ENCODE results near the gene LIN52. TPM values are rescaled to one million over a fixed set of nuclear protein-coding genes. Genes with fewer than 3 reads are reported as not detected.
"Not testable (repeated sequence)": the region's sequence is repeated elsewhere in the genome, so short reads cannot be mapped to it uniquely, and the experiment has no call there.

The LIN52 gene
- total RNA-seq, 2 experiments from 2014 or later = 10.3 to 13.2 TPM

GRCh38 chr14:74109369-74109768, 24.6 kb downstream of the LIN52 start:
- Mint-ChIP-seq H3K27me3 (no peaks in the 10 kb centered on the region), H3K9me3 (ENCODE audit: low read depth) (no peaks in the 10 kb centered on the region), H3K4me3 (no peak overlapping the region), H3K27ac (no peak overlapping the region), H3K36me3 (ENCODE audit: low read depth) (peaks cover 7% of the 10 kb centered on the region), H3K4me1 (no peaks in the 10 kb centered on the region)
- no peak for ATAC-seq
- intact Hi-C loops (cut with DNase I, micrococcal nuclease) = no loop called here
- no peak for DNase-seq
- CTCF ChIA-PET = interaction anchor here (1.5 to 1.9 kb wide), 2 partner anchors 9 to 142 kb away, joined by 4 to 7 read pairs; no protein-coding TSS in a partner anchor
- POLR2A ChIA-PET = no interaction called here

GRCh38 chr14:74111395-74112216, 26.9 kb downstream of the LIN52 start:
- H3K36me3 Mint-ChIP-seq (ENCODE audit: low read depth); H3K27ac Mint-ChIP-seq; H3K4me1 Mint-ChIP-seq; H3K9me3 Mint-ChIP-seq (ENCODE audit: low read depth); H3K4me3 Mint-ChIP-seq; DNase-seq; H3K27me3 Mint-ChIP-seq: not testable (repeated sequence)
- ChIA-PET CTCF (interaction anchor here (0.6 to 1.9 kb wide), 16 partner anchors 10 to 415 kb away, joined by 3 to 12 read pairs (median 3); no protein-coding TSS in a partner anchor), POLR2A (interaction anchor here (0.6 kb wide), 1 partner anchor 447 kb away, joined by 3 read pairs; no protein-coding TSS in a partner anchor)
- ATAC-seq = peak; percentile 61
- intact Hi-C loops (cut with DNase I, micrococcal nuclease) = loop anchor here (1.0 to 2.0 kb wide), 3 partner anchors 105 to 146 kb away; no protein-coding TSS in a partner anchor

GRCh38 chr14:74125487-74125886, 40.7 kb downstream of the LIN52 start:
- H3K4me1 Mint-ChIP-seq; intact Hi-C loops (cut with DNase I, micrococcal nuclease); DNase-seq; H3K4me3 Mint-ChIP-seq; H3K27me3 Mint-ChIP-seq; H3K27ac Mint-ChIP-seq; CTCF ChIA-PET; POLR2A ChIA-PET; ATAC-seq; H3K9me3 Mint-ChIP-seq (ENCODE audit: low read depth): not testable (repeated sequence)
- H3K36me3 Mint-ChIP-seq (ENCODE audit: low read depth) = peaks cover 12% of the 10 kb centered on the region

GRCh38 chr14:74126315-74127013, 41.7 kb downstream of the LIN52 start:
- ChIA-PET POLR2A (no interaction called here), CTCF (interaction anchor here (1.0 to 1.5 kb wide), 2 partner anchors 14 to 125 kb away, joined by 3 read pairs; no protein-coding TSS in a partner anchor)
- no peak overlapping the region for H3K27ac Mint-ChIP-seq
- no peak for DNase-seq
- peaks cover 5% of the 10 kb centered on the region for H3K36me3 Mint-ChIP-seq (ENCODE audit: low read depth)
- no peaks in the 10 kb centered on the region for H3K4me1 Mint-ChIP-seq
- no peaks in the 10 kb centered on the region for H3K9me3 Mint-ChIP-seq (ENCODE audit: low read depth)
- intact Hi-C loops (cut with DNase I, micrococcal nuclease) = no loop called here
- H3K27me3 Mint-ChIP-seq = no peaks in the 10 kb centered on the region
- ATAC-seq = no peak
- H3K4me3 Mint-ChIP-seq = no peak overlapping the region

GRCh38 chr14:74127634-74128033, 42.9 kb downstream of the LIN52 start:
- H3K27ac Mint-ChIP-seq = no peak overlapping the region
- DNase-seq = no peak
- ChIA-PET CTCF (interaction anchor here (1.0 to 1.5 kb wide), 3 partner anchors 13 to 124 kb away, joined by 3 read pairs; no protein-coding TSS in a partner anchor), POLR2A (no interaction called here)
- no peaks in the 10 kb centered on the region for H3K27me3 Mint-ChIP-seq
- no peaks in the 10 kb centered on the region for H3K4me1 Mint-ChIP-seq
- intact Hi-C loops (cut with DNase I, micrococcal nuclease) = no loop called here
- no peak overlapping the region for H3K4me3 Mint-ChIP-seq
- H3K36me3 Mint-ChIP-seq (ENCODE audit: low read depth) = peaks cover 5% of the 10 kb centered on the region
- H3K9me3 Mint-ChIP-seq (ENCODE audit: low read depth) = no peaks in the 10 kb centered on the region
- ATAC-seq = no peak

GRCh38 chr14:74133833-74134481, 49.2 kb downstream of the LIN52 start:
- intact Hi-C loops (cut with DNase I, micrococcal nuclease) = no loop called here
- peaks cover 25% of the 10 kb centered on the region for H3K4me1 Mint-ChIP-seq
- peak overlapping the region; percentile 5 for H3K27ac Mint-ChIP-seq
- ChIA-PET CTCF (interaction anchor here (0.7 to 1.4 kb wide), 2 partner anchors 10 to 14 kb away, joined by 3 read pairs; no protein-coding TSS in a partner anchor), POLR2A (no interaction called here)
- H3K9me3 Mint-ChIP-seq (ENCODE audit: low read depth) = no peaks in the 10 kb centered on the region
- H3K36me3 Mint-ChIP-seq (ENCODE audit: low read depth) = no peaks in the 10 kb centered on the region
- DNase-seq (no peak), ATAC-seq (no peak)
- no peaks in the 10 kb centered on the region for H3K27me3 Mint-ChIP-seq
- H3K4me3 Mint-ChIP-seq = no peak overlapping the region

- intact Hi-C loops (cut with DNase I, micrococcal nuclease) = no loop called here
- ATAC-seq = peak; percentile 75
- no peaks in the 10 kb centered on the region for H3K36me3 Mint-ChIP-seq (ENCODE audit: low read depth)
These were observed 49.7 kb downstream of the LIN52 start for GRCh38 chr14:74134484-74134883.

GRCh38 chr14:74135426-74135825, 50.7 kb downstream of the LIN52 start:
- ATAC-seq = no peak
- peaks cover 25% of the 10 kb centered on the region for H3K4me1 Mint-ChIP-seq
- no peak overlapping the region for H3K4me3 Mint-ChIP-seq
- H3K27me3 Mint-ChIP-seq = no peaks in the 10 kb centered on the region
- CTCF ChIA-PET = no interaction called here
- H3K9me3 Mint-ChIP-seq (ENCODE audit: low read depth) = no peaks in the 10 kb centered on the region
- H3K36me3 Mint-ChIP-seq (ENCODE audit: low read depth) = no peaks in the 10 kb centered on the region
- DNase-seq = no peak
- intact Hi-C loops (cut with DNase I, micrococcal nuclease) = no loop called here
- no peak overlapping the region for H3K27ac Mint-ChIP-seq
- POLR2A ChIA-PET = no interaction called here

More at GRCh38 chr14:74134484-74134883, 49.7 kb downstream of the LIN52 start:
- Mint-ChIP-seq H3K27ac (no peak overlapping the region), H3K4me1 (peaks cover 25% of the 10 kb centered on the region), H3K9me3 (ENCODE audit: low read depth) (no peaks in the 10 kb centered on the region), H3K27me3 (no peaks in the 10 kb centered on the region), H3K4me3 (no peak overlapping the region)
- CTCF ChIA-PET = no interaction called here
- POLR2A ChIA-PET = no interaction called here
- DNase-seq = peak; percentile 14

GRCh38 chr14:74140374-74140850, 55.7 kb downstream of the LIN52 start:
- DNase-seq (no peak), ATAC-seq (no peak)
- peaks cover 9% of the 10 kb centered on the region for H3K36me3 Mint-ChIP-seq (ENCODE audit: low read depth)
- intact Hi-C loops (cut with DNase I, micrococcal nuclease) = no loop called here
- H3K9me3 Mint-ChIP-seq (ENCODE audit: low read depth) = no peaks in the 10 kb centered on the region
- POLR2A ChIA-PET = no interaction called here
- peaks cover 14% of the 10 kb centered on the region for H3K4me1 Mint-ChIP-seq
- CTCF ChIA-PET = interaction anchor here (0.8 to 1.2 kb wide), 2 partner anchors 13 to 20 kb away, joined by 3 read pairs; no protein-coding TSS in a partner anchor
- no peak overlapping the region for H3K4me3 Mint-ChIP-seq
- H3K27ac Mint-ChIP-seq = no peak overlapping the region
- H3K27me3 Mint-ChIP-seq = no peaks in the 10 kb centered on the region

- no peaks in the 10 kb centered on the region for H3K9me3 Mint-ChIP-seq (ENCODE audit: low read depth)
- DNase-seq (no peak), ATAC-seq (no peak)
- ChIA-PET POLR2A (no interaction called here), CTCF (interaction anchor here (0.6 kb wide), 1 partner anchor 12 kb away, joined by 3 read pairs; no protein-coding TSS in a partner anchor)
- no peaks in the 10 kb centered on the region for H3K27me3 Mint-ChIP-seq
- intact Hi-C loops (cut with DNase I, micrococcal nuclease) = no loop called here
- no peak overlapping the region for H3K4me3 Mint-ChIP-seq
- H3K36me3 Mint-ChIP-seq (ENCODE audit: low read depth) = peaks cover 9% of the 10 kb centered on the region
- H3K27ac Mint-ChIP-seq = no peak overlapping the region
- H3K4me1 Mint-ChIP-seq = peaks cover 9% of the 10 kb centered on the region
These were observed 56.9 kb downstream of the LIN52 start for GRCh38 chr14:74141703-74142102.

- DNase-seq = no peak
- Mint-ChIP-seq H3K27ac (no peak overlapping the region), H3K4me1 (peaks cover 13% of the 10 kb centered on the region), H3K4me3 (no peak overlapping the region), H3K36me3 (ENCODE audit: low read depth) (peaks cover 9% of the 10 kb centered on the region), H3K9me3 (ENCODE audit: low read depth) (no peaks in the 10 kb centered on the region), H3K27me3 (no peaks in the 10 kb centered on the region)
- ATAC-seq = no peak
- intact Hi-C loops (cut with DNase I, micrococcal nuclease) = no loop called here
- ChIA-PET CTCF (no interaction called here), POLR2A (no interaction called here)
These were observed 57.8 kb downstream of the LIN52 start for GRCh38 chr14:74142523-74142922.

Measured in activated CD4-positive, alpha-beta T cell treated with anti-CD3 and anti-CD28 coated beads for 36 hours (primary cell).